ENCODE results near the gene CDKN2D.

DNA sequence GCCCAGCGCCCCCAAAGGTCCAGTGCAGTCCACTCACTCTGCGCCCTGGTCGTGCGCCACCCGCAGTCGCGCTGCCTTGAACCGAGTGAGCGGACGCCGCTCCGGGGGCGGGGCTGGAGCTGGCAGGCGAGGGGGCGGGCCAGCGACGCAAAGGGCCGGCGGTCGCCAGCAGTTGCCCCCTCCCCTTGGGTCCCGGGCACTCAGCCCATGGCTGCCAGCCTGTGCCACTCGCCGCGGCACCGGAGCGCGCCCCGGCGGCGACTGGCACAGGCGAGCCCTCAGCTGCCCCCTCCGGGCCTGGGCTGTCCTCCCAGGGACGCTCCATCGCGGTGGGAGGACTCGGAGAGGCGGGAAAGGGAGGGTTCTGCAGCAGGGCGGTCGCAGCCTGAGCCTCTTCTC, 51.4 kb downstream of the CDKN2D start, which contains the start of gene S1PR5:
- TF ChIP-seq FOXM1 (IDR thresholded peaks at IDR 0.05; ENCODE audit: borderline replicate concordance), result no peak
- no peak for TF ChIP-seq SP1 (IDR thresholded peaks at IDR 0.05)
- TF ChIP-seq, protein P1, sequence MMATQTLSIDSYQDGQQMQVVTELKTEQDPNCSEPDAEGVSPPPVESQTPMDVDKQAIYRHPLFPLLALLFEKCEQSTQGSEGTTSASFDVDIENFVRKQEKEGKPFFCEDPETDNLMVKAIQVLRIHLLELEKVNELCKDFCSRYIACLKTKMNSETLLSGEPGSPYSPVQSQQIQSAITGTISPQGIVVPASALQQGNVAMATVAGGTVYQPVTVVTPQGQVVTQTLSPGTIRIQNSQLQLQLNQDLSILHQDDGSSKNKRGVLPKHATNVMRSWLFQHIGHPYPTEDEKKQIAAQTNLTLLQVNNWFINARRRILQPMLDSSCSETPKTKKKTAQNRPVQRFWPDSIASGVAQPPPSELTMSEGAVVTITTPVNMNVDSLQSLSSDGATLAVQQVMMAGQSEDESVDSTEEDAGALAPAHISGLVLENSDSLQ (IDR thresholded peaks at IDR 0.05), result no peak
- no peak for TF ChIP-seq ARNT (IDR thresholded peaks at IDR 0.05)
- no peak for TF ChIP-seq BHLHE40 (IDR thresholded peaks at IDR 0.05; ENCODE audit: borderline replicate concordance)
- no peak for TF ChIP-seq FOXK2 (IDR thresholded peaks at IDR 0.05)
- TF ChIP-seq FOXA1 (IDR thresholded peaks at IDR 0.05), result no peak
- no peak for TF ChIP-seq ZNF384 (IDR thresholded peaks at IDR 0.05)

All from HEK293T (cell line).